ENCODE results near the gene GAS5.
"Not testable (repeated sequence)": the region's sequence is repeated elsewhere in the genome, so short reads cannot be mapped to it uniquely, and the experiment has no call there.

The GAS5 gene

GRCh38 chr1:173860065-173860464, 7.7 kb downstream of the GAS5 start:
- H3K27me3 ChIP-seq (ENCODE audit: control insufficient read depth, insufficient read depth, low read length): no peaks in the 10 kb centered on the region
- H3K4me3 ChIP-seq (ENCODE audit: low read length): no peak overlapping the region
- no peak overlapping the region for H3K4me2 ChIP-seq (ENCODE audit: low read length)
- no peaks in the 10 kb centered on the region for H3K9me3 ChIP-seq (replicated peaks; ENCODE audit: low read length)
- peaks cover 10% of the 10 kb centered on the region for H3K4me1 ChIP-seq (ENCODE audit: control insufficient read depth, insufficient read depth, low read length)
- H3K36me3 ChIP-seq (ENCODE audit: insufficient read depth, low read length): peaks cover 51% of the 10 kb centered on the region
- H3K9ac ChIP-seq (ENCODE audit: low read depth, low read length): no peak overlapping the region

GRCh38 chr1:173859547-173859946, 8.2 kb downstream of the GAS5 start:
- H3K9me3 ChIP-seq (replicated peaks; ENCODE audit: low read length); H3K4me2 ChIP-seq (ENCODE audit: low read length); H3K27me3 ChIP-seq (ENCODE audit: control insufficient read depth, insufficient read depth, low read length); H3K9ac ChIP-seq (ENCODE audit: low read depth, low read length); H3K4me3 ChIP-seq (ENCODE audit: low read length); H3K4me1 ChIP-seq (ENCODE audit: control insufficient read depth, insufficient read depth, low read length): not testable (repeated sequence)
- H3K36me3 ChIP-seq (ENCODE audit: insufficient read depth, low read length): peaks cover 49% of the 10 kb centered on the region

GRCh38 chr1:173857363-173857917, 10.3 kb downstream of the GAS5 start:
- no peak overlapping the region for H3K4me2 ChIP-seq (ENCODE audit: low read length)
- H3K27me3 ChIP-seq (ENCODE audit: control insufficient read depth, insufficient read depth, low read length): no peaks in the 10 kb centered on the region
- H3K4me3 ChIP-seq (ENCODE audit: low read length): no peak overlapping the region
- no peak overlapping the region for H3K9ac ChIP-seq (ENCODE audit: low read depth, low read length)
- H3K36me3 ChIP-seq (ENCODE audit: insufficient read depth, low read length): peaks cover 40% of the 10 kb centered on the region
- peaks cover 12% of the 10 kb centered on the region for H3K4me1 ChIP-seq (ENCODE audit: control insufficient read depth, insufficient read depth, low read length)
- no peaks in the 10 kb centered on the region for H3K9me3 ChIP-seq (replicated peaks; ENCODE audit: low read length)

GRCh38 chr1:173856903-173857302, 10.9 kb downstream of the GAS5 start:
- Histone ChIP-seq H3K9me3 (replicated peaks; ENCODE audit: low read length) (no peaks in the 10 kb centered on the region), H3K27me3 (ENCODE audit: control insufficient read depth, insufficient read depth, low read length) (no peaks in the 10 kb centered on the region), H3K36me3 (ENCODE audit: insufficient read depth, low read length) (peaks cover 42% of the 10 kb centered on the region), H3K9ac (ENCODE audit: low read depth, low read length) (no peak overlapping the region), H3K4me1 (ENCODE audit: control insufficient read depth, insufficient read depth, low read length) (peaks cover 12% of the 10 kb centered on the region), H3K4me3 (ENCODE audit: low read length) (no peak overlapping the region), H3K4me2 (ENCODE audit: low read length) (no peak overlapping the region)

GRCh38 chr1:173856014-173856413, 11.8 kb downstream of the GAS5 start:
- no peak overlapping the region for H3K4me2 ChIP-seq (ENCODE audit: low read length)
- H3K36me3 ChIP-seq (ENCODE audit: insufficient read depth, low read length): peaks cover 43% of the 10 kb centered on the region
- no peaks in the 10 kb centered on the region for H3K9me3 ChIP-seq (replicated peaks; ENCODE audit: low read length)
- H3K4me3 ChIP-seq (ENCODE audit: low read length): no peak overlapping the region
- H3K9ac ChIP-seq (ENCODE audit: low read depth, low read length): no peak overlapping the region
- H3K4me1 ChIP-seq (ENCODE audit: control insufficient read depth, insufficient read depth, low read length): peaks cover 12% of the 10 kb centered on the region
- no peaks in the 10 kb centered on the region for H3K27me3 ChIP-seq (ENCODE audit: control insufficient read depth, insufficient read depth, low read length)

- Histone ChIP-seq H3K9ac (ENCODE audit: low read depth, low read length) (no peak overlapping the region), H3K36me3 (ENCODE audit: insufficient read depth, low read length) (peaks cover 51% of the 10 kb centered on the region), H3K4me3 (ENCODE audit: low read length) (no peak overlapping the region), H3K9me3 (replicated peaks; ENCODE audit: low read length) (no peaks in the 10 kb centered on the region), H3K4me1 (ENCODE audit: control insufficient read depth, insufficient read depth, low read length) (peaks cover 12% of the 10 kb centered on the region), H3K27me3 (ENCODE audit: control insufficient read depth, insufficient read depth, low read length) (no peaks in the 10 kb centered on the region), H3K4me2 (ENCODE audit: low read length) (no peak overlapping the region)
Measured at GRCh38 chr1:173853074-173853473, 14.7 kb downstream of the GAS5 start.

GRCh38 chr1:173852105-173852504, 15.7 kb downstream of the GAS5 start:
- no peak overlapping the region for H3K9ac ChIP-seq (ENCODE audit: low read depth, low read length)
- H3K4me1 ChIP-seq (ENCODE audit: control insufficient read depth, insufficient read depth, low read length): peaks cover 12% of the 10 kb centered on the region
- no peak overlapping the region for H3K4me3 ChIP-seq (ENCODE audit: low read length)
- no peaks in the 10 kb centered on the region for H3K9me3 ChIP-seq (replicated peaks; ENCODE audit: low read length)
- peaks cover 42% of the 10 kb centered on the region for H3K36me3 ChIP-seq (ENCODE audit: insufficient read depth, low read length)
- H3K27me3 ChIP-seq (ENCODE audit: control insufficient read depth, insufficient read depth, low read length): no peaks in the 10 kb centered on the region
- H3K4me2 ChIP-seq (ENCODE audit: low read length): no peak overlapping the region

- Histone ChIP-seq H3K36me3 (ENCODE audit: insufficient read depth, low read length) (peaks cover 34% of the 10 kb centered on the region), H3K4me1 (ENCODE audit: control insufficient read depth, insufficient read depth, low read length) (no peaks in the 10 kb centered on the region), H3K9ac (ENCODE audit: low read depth, low read length) (no peak overlapping the region), H3K4me2 (ENCODE audit: low read length) (no peak overlapping the region), H3K9me3 (replicated peaks; ENCODE audit: low read length) (no peaks in the 10 kb centered on the region), H3K4me3 (ENCODE audit: low read length) (no peak overlapping the region), H3K27me3 (ENCODE audit: control insufficient read depth, insufficient read depth, low read length) (no peaks in the 10 kb centered on the region)
Measured at GRCh38 chr1:173832748-173833147, 35.0 kb downstream of the GAS5 start.

- Histone ChIP-seq H3K27me3 (ENCODE audit: control insufficient read depth, insufficient read depth, low read length) (no peaks in the 10 kb centered on the region), H3K9me3 (replicated peaks; ENCODE audit: low read length) (no peaks in the 10 kb centered on the region), H3K36me3 (ENCODE audit: insufficient read depth, low read length) (peaks cover 18% of the 10 kb centered on the region), H3K4me2 (ENCODE audit: low read length) (no peak overlapping the region), H3K4me1 (ENCODE audit: control insufficient read depth, insufficient read depth, low read length) (peaks cover 13% of the 10 kb centered on the region), H3K4me3 (ENCODE audit: low read length) (no peak overlapping the region), H3K9ac (ENCODE audit: low read depth, low read length) (no peak overlapping the region)
Measured at GRCh38 chr1:173827611-173828010, 40.2 kb downstream of the GAS5 start.

GRCh38 chr1:173824315-173825081, 43.3 kb downstream of the GAS5 start, which contains the start of the genes CENPL and DARS2:
TSS of gene CENPL (minus strand) at chr1:173824883. CDS start at chr1:173811299, 13,584 bp downstream.
TSS of gene DARS2 (plus strand) at chr1:173824673. CDS start at chr1:173825230, 557 bp downstream.
- Histone ChIP-seq H3K4me1 (ENCODE audit: control insufficient read depth, insufficient read depth, low read length) (peaks cover 20% of the 10 kb centered on the region), H3K9me3 (replicated peaks; ENCODE audit: low read length) (no peaks in the 10 kb centered on the region), H3K4me3 (ENCODE audit: low read length) (peak within 1 kb of the TSS; percentile 87), H3K4me2 (ENCODE audit: low read length) (peak within 1 kb of the TSS; percentile 86), H3K9ac (ENCODE audit: low read depth, low read length) (peak within 1 kb of the TSS; percentile 94), H3K36me3 (ENCODE audit: insufficient read depth, low read length) (peaks cover 10% of the 10 kb centered on the region), H3K27me3 (ENCODE audit: control insufficient read depth, insufficient read depth, low read length) (no peaks in the 10 kb centered on the region)

GRCh38 chr1:173823781-173824314, 43.9 kb downstream of the GAS5 start:
- H3K4me1 ChIP-seq (ENCODE audit: control insufficient read depth, insufficient read depth, low read length): peaks cover 20% of the 10 kb centered on the region
- peak overlapping the region; percentile 87 for H3K4me3 ChIP-seq (ENCODE audit: low read length)
- H3K36me3 ChIP-seq (ENCODE audit: insufficient read depth, low read length): peaks cover 10% of the 10 kb centered on the region
- H3K9ac ChIP-seq (ENCODE audit: low read depth, low read length): peak overlapping the region; percentile 94
- peak overlapping the region; percentile 86 for H3K4me2 ChIP-seq (ENCODE audit: low read length)
- no peaks in the 10 kb centered on the region for H3K27me3 ChIP-seq (ENCODE audit: control insufficient read depth, insufficient read depth, low read length)
- H3K9me3 ChIP-seq (replicated peaks; ENCODE audit: low read length): no peaks in the 10 kb centered on the region
